Germinal center (tissue), 1 donor: ENCODE results near the gene COLEC12.

ENCODE experiments used
- DNase-seq: peaks from one replicate; pipeline ENCODE4 v3.0.0; 2012; ENCODE audit warnings: mixed read lengths, low spot score

The COLEC12 gene

GRCh38 chr18:505483-506122, 5.1 kb upstream of the COLEC12 start:
- DNase-seq: peak; percentile 14

- no peak for DNase-seq
These were observed 859 bp upstream of the COLEC12 start for GRCh38 chr18:501406-501714.

GRCh38 chr18:499776-500631, 497 bp downstream of the COLEC12 start:
- DNase-seq: no peak

- no peak for DNase-seq
These were observed 1.3 kb downstream of the COLEC12 start for GRCh38 chr18:498931-499775.

GRCh38 chr18:497688-498087, 2.8 kb downstream of the COLEC12 start:
- DNase-seq: no peak

- no peak for DNase-seq
These were observed 5.0 kb downstream of the COLEC12 start for GRCh38 chr18:495452-495851.

- no peak for DNase-seq
These were observed 5.5 kb downstream of the COLEC12 start for GRCh38 chr18:495017-495416.

GRCh38 chr18:493986-494983, 6.2 kb downstream of the COLEC12 start:
- DNase-seq: no peak

- DNase-seq: no peak
These were observed 8.1 kb downstream of the COLEC12 start for GRCh38 chr18:492451-492850.

GRCh38 chr18:490624-491023, 9.9 kb downstream of the COLEC12 start:
- no peak for DNase-seq

GRCh38 chr18:490024-490366, 10.5 kb downstream of the COLEC12 start:
- DNase-seq: no peak

GRCh38 chr18:489244-490023, 11.1 kb downstream of the COLEC12 start:
- DNase-seq: no peak

GRCh38 chr18:486929-487740, 13.4 kb downstream of the COLEC12 start:
- DNase-seq: no peak

GRCh38 chr18:484749-485464, 15.6 kb downstream of the COLEC12 start:
- DNase-seq: no peak

GRCh38 chr18:478681-479080, 21.8 kb downstream of the COLEC12 start:
- DNase-seq: no peak

GRCh38 chr18:477565-477964, 22.9 kb downstream of the COLEC12 start:
- peak; percentile 25 for DNase-seq

- no peak for DNase-seq
These were observed 24.2 kb downstream of the COLEC12 start for GRCh38 chr18:476251-476664.

GRCh38 chr18:475202-476031, 25.1 kb downstream of the COLEC12 start:
- no peak for DNase-seq
